ENCODE data around the gene CLASP1.
"Not testable (repeated sequence)": the region's sequence is repeated elsewhere in the genome, so short reads cannot be mapped to it uniquely, and the experiment has no call there.

The CLASP1 gene

GRCh38 chr2:121633463-121633862 is 15.8 kb downstream of the CLASP1 start:
- no peak overlapping the region for H3K4me3 ChIP-seq (ENCODE audit: low read length)
- DNase-seq (ENCODE audit: low read depth, low spot score), result no peak

DNA sequence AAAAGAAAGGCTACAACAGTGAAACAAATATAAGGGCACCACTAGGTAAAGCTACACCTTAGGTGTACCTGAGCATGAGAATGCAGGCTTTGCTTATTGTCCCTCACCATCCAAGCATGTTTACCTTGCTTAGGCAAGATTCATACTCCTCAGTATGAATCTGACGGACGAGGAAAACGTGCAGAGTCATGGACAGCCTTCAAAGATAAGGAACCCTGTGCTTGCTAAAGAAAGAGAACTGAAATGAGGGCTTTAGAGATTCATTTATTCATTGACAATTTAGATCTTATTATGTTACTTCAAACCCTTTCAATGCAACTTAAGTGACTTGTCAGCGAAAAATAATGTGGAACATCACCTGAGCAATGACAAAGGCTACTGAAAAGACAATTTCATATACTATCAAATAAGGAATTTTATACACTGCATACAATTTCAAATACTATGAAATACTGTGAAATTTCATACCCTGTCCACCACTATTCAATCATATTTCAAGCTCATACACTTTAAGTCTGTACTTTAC is 21.7 kb downstream of the CLASP1 start:
- no peak for DNase-seq (ENCODE audit: low read depth, low spot score)

GRCh38 chr2:121626777-121627524 is 22.3 kb downstream of the CLASP1 start:
- no peak for DNase-seq (ENCODE audit: low read depth, low spot score)
- H3K4me3 ChIP-seq (ENCODE audit: low read length), result no peak overlapping the region

More for the DNA sequence above, 21.7 kb downstream of the CLASP1 start:
- no peak overlapping the region for H3K4me3 ChIP-seq (ENCODE audit: low read length)

- H3K4me3 ChIP-seq (ENCODE audit: low read length), result no peak overlapping the region
- DNase-seq (ENCODE audit: low read depth, low spot score), result no peak
These were observed 23.3 kb downstream of the CLASP1 start for GRCh38 chr2:121625953-121626352.

DNA sequence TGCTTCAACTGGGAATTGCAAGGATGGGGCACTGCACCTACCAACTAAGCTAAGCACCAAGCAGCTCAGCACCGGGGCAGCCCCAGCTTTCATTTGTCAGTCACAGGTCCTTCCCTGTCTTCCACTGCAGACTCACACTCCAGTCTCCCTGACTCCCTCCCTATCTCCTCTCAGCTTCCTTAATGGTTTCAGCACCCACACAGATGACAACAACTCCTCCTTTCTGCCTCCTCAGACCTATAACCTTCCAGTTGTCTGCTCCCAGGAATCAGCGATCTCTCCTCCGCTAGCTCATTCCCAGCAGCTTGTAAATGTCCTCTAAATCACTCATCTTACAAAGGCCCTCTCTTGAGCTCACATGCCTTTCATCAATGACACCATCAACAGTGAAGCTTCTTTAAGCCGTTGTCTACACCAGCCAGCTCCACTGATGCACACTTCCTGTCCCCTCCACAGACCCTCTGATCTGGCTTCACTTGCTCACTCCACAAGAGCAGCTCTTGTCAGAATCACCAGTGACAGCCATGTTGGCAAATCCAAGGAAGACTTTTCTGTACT is 32.1 kb downstream of the CLASP1 start:
- peak; percentile 90 for DNase-seq (ENCODE audit: low read depth, low spot score)
- peak overlapping the region; percentile 15 for H3K4me3 ChIP-seq (ENCODE audit: low read length)

- H3K4me3 ChIP-seq (ENCODE audit: low read length), result no peak overlapping the region
- DNase-seq (ENCODE audit: low read depth, low spot score), result no peak
These were observed 35.5 kb downstream of the CLASP1 start for GRCh38 chr2:121613774-121614173.

GRCh38 chr2:121613152-121613551 is 36.1 kb downstream of the CLASP1 start:
- no peak overlapping the region for H3K4me3 ChIP-seq (ENCODE audit: low read length)
- no peak for DNase-seq (ENCODE audit: low read depth, low spot score)

DNA sequence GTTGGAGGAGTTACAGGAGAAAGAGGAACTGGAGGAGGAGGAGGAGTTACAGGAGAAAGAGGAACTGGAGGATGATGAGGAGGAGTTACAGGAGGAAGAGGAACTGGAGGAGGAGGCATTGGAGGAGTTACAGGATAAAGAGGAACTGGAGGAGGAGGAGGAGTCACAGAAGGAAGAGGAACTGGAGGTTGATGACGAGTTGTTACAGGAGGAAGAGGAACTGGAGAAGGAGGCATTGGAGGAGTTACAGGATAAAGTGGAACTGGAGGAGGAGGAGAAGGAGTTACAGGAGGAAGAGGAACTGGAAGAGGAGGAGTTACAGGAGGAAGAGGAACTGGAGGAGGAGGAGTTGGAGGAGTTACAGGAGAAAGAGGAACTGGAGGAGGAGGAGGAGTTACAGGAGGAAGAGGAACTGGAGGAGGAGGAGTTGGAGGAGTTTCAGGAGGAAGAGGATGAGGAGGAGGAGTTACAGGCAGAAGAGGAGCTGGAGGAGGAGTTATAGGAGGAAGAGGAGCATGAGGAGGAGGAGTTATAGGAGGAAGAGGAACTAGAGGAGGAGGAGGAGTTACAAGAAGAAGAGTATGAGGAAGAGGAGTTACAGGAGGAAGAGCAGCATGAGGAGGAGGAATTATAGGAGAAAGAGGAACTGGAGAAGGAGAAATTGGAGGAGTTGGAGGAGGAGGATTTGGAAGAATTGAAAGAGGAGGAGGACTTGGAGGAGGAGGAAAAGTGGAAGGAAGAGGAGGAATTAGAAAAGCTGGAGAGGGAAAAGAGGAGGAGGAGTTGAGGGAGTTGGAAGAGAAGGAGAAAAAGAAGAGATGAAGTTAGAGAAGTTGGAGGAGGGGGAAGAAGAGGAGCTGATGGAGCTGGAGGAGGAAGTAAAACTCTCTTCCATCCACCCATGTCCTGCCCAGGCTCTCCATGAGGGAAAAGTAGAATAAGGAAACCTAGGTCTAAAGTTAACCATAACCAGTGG is 37.2 kb downstream of the CLASP1 start:
- DNase-seq (ENCODE audit: low read depth, low spot score), result no peak

GRCh38 chr2:121611048-121611649 is 38.1 kb downstream of the CLASP1 start:
- DNase-seq (ENCODE audit: low read depth, low spot score), result not testable (repeated sequence)

More for the DNA sequence above, 37.2 kb downstream of the CLASP1 start:
- H3K4me3 ChIP-seq (ENCODE audit: low read length), result no peak overlapping the region

GRCh38 chr2:121610487-121610874 is 38.8 kb downstream of the CLASP1 start:
- not testable (repeated sequence) for H3K4me3 ChIP-seq (ENCODE audit: low read length); DNase-seq (ENCODE audit: low read depth, low spot score)

More at GRCh38 chr2:121611048-121611649, 38.1 kb downstream of the CLASP1 start:
- H3K4me3 ChIP-seq (ENCODE audit: low read length), result not testable (repeated sequence)

GRCh38 chr2:121608967-121609366 is 40.3 kb downstream of the CLASP1 start:
- no peak for DNase-seq (ENCODE audit: low read depth, low spot score)
- no peak overlapping the region for H3K4me3 ChIP-seq (ENCODE audit: low read length)

DNA sequence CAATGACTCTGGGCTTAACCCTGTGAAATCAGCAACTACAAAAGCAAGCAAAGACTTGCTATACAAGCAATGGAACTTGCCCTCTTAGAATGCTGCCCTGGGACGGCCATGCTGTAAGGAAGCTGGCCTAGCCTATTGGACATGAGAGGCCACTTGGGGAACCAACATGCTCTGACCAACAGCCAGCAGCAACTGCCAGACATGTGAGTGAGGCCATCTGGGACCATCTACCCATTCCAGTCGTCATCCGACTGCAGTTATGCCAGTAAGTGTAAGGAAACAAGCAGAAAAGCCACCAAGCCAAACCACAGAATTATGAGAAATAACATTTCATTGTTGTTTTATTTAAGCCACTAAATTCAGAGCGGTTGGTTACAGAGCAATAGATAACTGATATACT is 40.9 kb downstream of the CLASP1 start:
- no peak for DNase-seq (ENCODE audit: low read depth, low spot score)
- H3K4me3 ChIP-seq (ENCODE audit: low read length), result no peak overlapping the region

DNA sequence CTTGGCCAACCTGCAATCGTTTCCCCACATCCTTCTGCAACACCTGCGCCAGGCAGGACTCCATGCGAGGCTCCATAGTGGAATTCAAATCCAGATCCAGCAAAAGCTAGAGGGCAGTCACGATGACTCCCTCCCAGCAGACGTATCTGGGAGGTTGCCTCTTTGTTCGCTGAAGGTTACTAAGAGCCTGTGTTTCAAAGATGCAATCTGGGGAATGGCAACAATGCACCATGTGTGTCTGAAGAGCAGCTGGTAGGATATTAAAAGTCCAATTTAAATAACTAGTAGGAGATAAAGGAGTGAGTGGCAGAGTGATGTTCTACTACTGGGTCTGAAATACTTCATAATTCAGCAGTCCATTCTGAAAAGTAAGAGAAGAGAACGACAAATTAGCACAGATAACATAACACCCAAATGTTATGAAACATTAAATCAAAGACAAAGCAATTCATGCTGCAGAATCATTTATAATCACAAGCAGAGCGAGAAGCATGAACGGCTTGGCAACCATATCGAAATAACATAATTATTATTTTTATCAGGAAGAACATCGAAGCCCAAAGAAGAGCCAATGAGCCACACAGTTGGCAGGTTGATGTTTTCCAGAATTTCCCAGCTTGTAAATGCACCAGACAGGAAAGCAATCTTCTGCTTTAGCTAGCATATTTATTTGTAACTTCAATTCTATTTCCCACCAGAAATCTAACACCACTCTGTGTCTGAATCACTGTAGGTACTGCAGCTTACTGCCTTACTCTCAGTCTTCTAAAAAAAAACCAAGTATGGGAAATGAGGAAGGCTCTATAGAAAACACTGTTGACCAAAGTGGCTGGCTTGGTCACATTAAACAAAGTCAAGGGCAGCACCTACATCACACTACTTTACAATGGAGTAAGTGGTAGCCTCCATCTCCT is 43.2 kb downstream of the CLASP1 start:
- H3K4me3 ChIP-seq (ENCODE audit: low read length), result no peak overlapping the region
- DNase-seq (ENCODE audit: low read depth, low spot score), result no peak

GRCh38 chr2:121603185-121603584 is 46.1 kb downstream of the CLASP1 start:
- no peak for DNase-seq (ENCODE audit: low read depth, low spot score)
- no peak overlapping the region for H3K4me3 ChIP-seq (ENCODE audit: low read length)

- no peak for DNase-seq (ENCODE audit: low read depth, low spot score)
- no peak overlapping the region for H3K4me3 ChIP-seq (ENCODE audit: low read length)
These were observed 49.2 kb downstream of the CLASP1 start for GRCh38 chr2:121599963-121600651.

GRCh38 chr2:121598087-121598486 is 51.2 kb downstream of the CLASP1 start:
- H3K4me3 ChIP-seq (ENCODE audit: low read length), result no peak overlapping the region
- no peak for DNase-seq (ENCODE audit: low read depth, low spot score)

DNA sequence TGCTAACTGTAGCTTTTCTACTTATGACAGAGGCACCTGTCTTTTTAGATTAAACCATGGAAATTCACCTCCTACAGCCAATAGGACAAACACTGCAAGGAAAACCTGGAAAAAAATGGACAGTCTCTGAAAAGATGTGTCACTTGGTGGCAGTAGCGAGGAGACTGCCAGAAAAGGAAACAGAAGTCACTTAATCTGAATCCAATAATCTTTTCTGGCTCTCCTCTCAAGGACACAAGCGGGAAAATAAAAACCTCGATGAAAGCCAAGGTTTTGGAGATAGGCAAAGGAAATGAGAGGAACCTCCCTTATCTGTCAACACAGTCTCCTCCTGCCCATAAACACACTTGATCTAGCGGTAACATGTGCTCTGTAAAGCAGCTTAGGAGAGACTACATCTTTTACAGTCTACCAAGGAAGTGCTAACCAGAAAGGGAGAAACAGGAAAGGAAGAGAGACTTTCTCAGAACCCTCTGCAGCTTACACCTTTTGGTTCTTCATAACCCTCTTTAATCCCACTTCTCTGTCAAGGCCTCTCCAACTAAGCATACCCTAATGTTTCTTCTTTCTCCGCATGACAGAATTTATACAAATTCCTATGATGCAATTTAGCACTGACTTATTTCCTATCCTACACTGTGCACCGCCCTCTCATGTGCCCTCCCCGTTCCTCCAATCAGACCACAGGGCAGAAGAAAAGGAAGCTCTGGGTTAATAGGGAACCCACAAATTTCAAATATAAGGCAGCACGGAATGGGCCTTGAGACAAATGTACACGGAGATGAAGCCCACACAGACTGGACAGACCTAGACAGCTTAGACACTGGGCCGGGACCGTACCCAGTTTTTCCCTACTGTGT is 52.8 kb downstream of the CLASP1 start:
- no peak overlapping the region for H3K4me3 ChIP-seq (ENCODE audit: low read length)
- peak; percentile 24 for DNase-seq (ENCODE audit: low read depth, low spot score)
